Tibial nerve (tissue), 4 donors: ENCODE results near the gene ABHD15. TPM values are rescaled to one million over a fixed set of nuclear protein-coding genes. Genes with fewer than 3 reads are reported as not detected.

ENCODE experiments used
- DNase-seq, 2 donors: peaks; one replicate each; pipeline ENCODE4 v3.0.0-alpha.2; 2019; ENCODE audit warnings: low spot score in 2 of 2
- H3K27ac ChIP-seq, 4 donors: fragments of 200-600 bp; sonication (generic) in 3 of 4; one replicate each; pipeline ENCODE4 v1.5.1; 2017 to 2019; ENCODE audit warnings: mild to moderate bottlenecking in 1 of 4
- H3K27me3 ChIP-seq, 2 donors: fragments of 200-600 bp; sonication (generic) in 1 of 2; one replicate each; pipeline versions ENCODE4 v1.5.1 to v1.6.0; 2017 to 2019
- H3K36me3 ChIP-seq, 3 donors: fragments of 200-600 bp; sonication (generic); one replicate each; pipeline ENCODE4 v1.5.1; 2018 to 2019
- H3K4me1 ChIP-seq, 4 donors: fragments of 200-600 bp; sonication (generic) in 3 of 4; one replicate each; pipeline ENCODE4 v1.5.1; 2017 to 2019
- H3K4me3 ChIP-seq, 4 donors: fragments of 200-600 bp; sonication (generic) in 3 of 4; one replicate each; pipeline ENCODE4 v1.5.1; 2017 to 2019; ENCODE audit warnings: mild to moderate bottlenecking in 1 of 4, moderate library complexity in 1 of 4
- H3K9me3 ChIP-seq, 4 donors: fragments of 200-600 bp; sonication (generic) in 3 of 4; one replicate each; pipeline ENCODE4 v1.5.1; 2017 to 2019
- CTCF ChIP-seq, 5 experiments: fragments of 200-600 bp in 3 of 5; fragments of 450-650 bp in 2 of 5; sonication (generic) in 3 of 5; IDR thresholded peaks; one replicate each; pipeline ENCODE4 v1.5.1; 2016 to 2019; ENCODE audit warnings: antibody characterized with exemption in 5 of 5, mild to moderate bottlenecking in 3 of 5, moderate library complexity in 2 of 5
- EP300 ChIP-seq, 2 donors: sonication (generic); formaldehyde crosslinking; IDR thresholded peaks; one replicate each; pipeline ENCODE4 v1.6.1; 2017; ENCODE audit warnings: antibody characterized with exemption in 2 of 2, mild to moderate bottlenecking in 1 of 2
- POLR2A ChIP-seq, 2 donors: fragments of 450-650 bp; IDR thresholded peaks; one replicate each; pipeline ENCODE4 v1.6.1; 2017; ENCODE audit warnings: antibody characterized with exemption in 2 of 2, mild to moderate bottlenecking in 2 of 2, moderate library complexity in 2 of 2
- WGBS, 2 donors: methylation state at CpG; one replicate each; pipeline ENCODE4 v1.1.5; 2018; 5-methylcytosine and 5-hydroxymethylcytosine counted together
- total RNA-seq, 4 donors: library from RNA; depleted of rRNA; stranded (reverse); fragments of >200 nt; gene quantifications; one replicate each; pipeline ENCODE4 v1.1.0, GENCODE V29; 2016

ABHD15 gene
- total RNA-seq, 4 donors from 2014 or later = 25.7 to 32.7 (median 30.3) TPM

GRCh38 chr17:29611351-29612093 lies 44.7 kb upstream of the ABHD15 start:
- H3K4me1 ChIP-seq = peaks cover 0 to 36% (median 30%) of the 10 kb centered on the region in 4 donors
- DNase-seq = no peak
- 93 to 99% methylated on average over 11 of the region's 11 CpGs for WGBS, 2 donors
- no peak overlapping the region for H3K4me3 ChIP-seq
- H3K9me3 ChIP-seq = no peaks in the 10 kb centered on the region
- TF ChIP-seq EP300 (IDR thresholded peaks at IDR 0.05) = no peak
- TF ChIP-seq CTCF (IDR thresholded peaks at IDR 0.05) = no peak
- no peak for TF ChIP-seq POLR2A (IDR thresholded peaks at IDR 0.05)
- no peak overlapping the region for H3K27ac ChIP-seq
- no peaks in the 10 kb centered on the region for H3K27me3 ChIP-seq
- peaks cover 0 to 37% (median 0%) of the 10 kb centered on the region in 3 donors for H3K36me3 ChIP-seq

GRCh38 chr17:29610395-29610794 lies 43.6 kb upstream of the ABHD15 start:
- DNase-seq = no peak
- Histone ChIP-seq H3K27me3 (no peaks in the 10 kb centered on the region), H3K9me3 (no peaks in the 10 kb centered on the region), H3K4me3 (no peak overlapping the region), H3K4me1 (peaks cover 0 to 26% (median 22%) of the 10 kb centered on the region in 4 donors), H3K36me3 (peaks cover 0 to 37% (median 0%) of the 10 kb centered on the region in 3 donors), H3K27ac (no peak overlapping the region)
- TF ChIP-seq POLR2A (IDR thresholded peaks at IDR 0.05) (no peak), CTCF (IDR thresholded peaks at IDR 0.05) (no peak), EP300 (IDR thresholded peaks at IDR 0.05) (no peak)
- 63 to 82% methylated on average over 3 of the region's 3 CpGs for WGBS, 2 donors

- no peaks in the 10 kb centered on the region for H3K27me3 ChIP-seq
- H3K27ac ChIP-seq = no peak overlapping the region
- no peak for DNase-seq
- peaks cover 0 to 12% (median 8%) of the 10 kb centered on the region in 4 donors for H3K4me1 ChIP-seq
- no peaks in the 10 kb centered on the region for H3K9me3 ChIP-seq
- TF ChIP-seq POLR2A (IDR thresholded peaks at IDR 0.05) = no peak
- TF ChIP-seq EP300 (IDR thresholded peaks at IDR 0.05) = no peak
- no peak for TF ChIP-seq CTCF (IDR thresholded peaks at IDR 0.05)
- peaks cover 0 to 37% (median 0%) of the 10 kb centered on the region in 3 donors for H3K36me3 ChIP-seq
- 82 to 85% methylated on average over 6 to 15 of the region's 15 CpGs for WGBS, 2 donors
- H3K4me3 ChIP-seq = no peak overlapping the region
Measured at GRCh38 chr17:29608986-29609385, 42.1 kb upstream of the ABHD15 start.

DNA sequence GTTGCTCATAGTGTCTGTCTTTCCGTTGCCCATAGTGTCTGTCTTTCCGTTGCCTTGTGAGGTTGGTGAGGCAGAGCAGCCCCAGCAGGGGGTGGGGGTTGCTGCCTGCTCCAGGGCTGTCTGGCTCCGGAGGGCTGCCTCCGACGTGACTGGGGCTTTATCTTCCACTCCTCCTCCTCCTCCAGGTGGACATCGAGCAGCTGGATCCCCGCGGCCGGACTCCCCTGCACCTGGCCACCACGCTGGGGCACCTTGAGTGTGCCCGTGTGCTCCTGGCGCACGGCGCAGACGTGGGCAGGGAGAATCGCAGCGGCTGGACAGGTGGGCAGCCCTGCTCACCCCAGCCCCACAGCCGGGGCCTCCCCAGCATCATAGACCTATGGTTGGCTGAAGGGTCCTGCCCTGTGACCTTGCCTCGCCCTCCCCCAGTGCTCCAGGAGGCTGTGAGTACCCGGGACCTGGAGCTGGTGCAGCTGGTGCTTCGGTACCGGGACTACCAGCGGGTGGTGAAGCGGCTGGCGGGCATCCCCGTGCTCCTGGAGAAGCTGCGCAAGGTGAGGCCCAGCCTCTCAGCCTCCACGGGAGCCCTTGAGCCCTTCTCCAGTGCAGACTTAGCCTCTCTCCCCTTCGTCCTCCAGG lies 40.8 kb upstream of the ABHD15 start:
- TF ChIP-seq CTCF (IDR thresholded peaks at IDR 0.05) (no peak), POLR2A (IDR thresholded peaks at IDR 0.05) (no peak), EP300 (IDR thresholded peaks at IDR 0.05) (no peak)
- Histone ChIP-seq H3K4me1 (peaks cover 0 to 9% (median 0%) of the 10 kb centered on the region in 4 donors), H3K36me3 (peaks cover 0 to 34% (median 0%) of the 10 kb centered on the region in 3 donors), H3K27me3 (no peaks in the 10 kb centered on the region), H3K4me3 (no peak overlapping the region), H3K27ac (no peak overlapping the region), H3K9me3 (no peaks in the 10 kb centered on the region)
- WGBS, 2 donors = 91 to 93% methylated on average over 26 to 28 of the region's 29 CpGs
- DNase-seq = no peak

DNA sequence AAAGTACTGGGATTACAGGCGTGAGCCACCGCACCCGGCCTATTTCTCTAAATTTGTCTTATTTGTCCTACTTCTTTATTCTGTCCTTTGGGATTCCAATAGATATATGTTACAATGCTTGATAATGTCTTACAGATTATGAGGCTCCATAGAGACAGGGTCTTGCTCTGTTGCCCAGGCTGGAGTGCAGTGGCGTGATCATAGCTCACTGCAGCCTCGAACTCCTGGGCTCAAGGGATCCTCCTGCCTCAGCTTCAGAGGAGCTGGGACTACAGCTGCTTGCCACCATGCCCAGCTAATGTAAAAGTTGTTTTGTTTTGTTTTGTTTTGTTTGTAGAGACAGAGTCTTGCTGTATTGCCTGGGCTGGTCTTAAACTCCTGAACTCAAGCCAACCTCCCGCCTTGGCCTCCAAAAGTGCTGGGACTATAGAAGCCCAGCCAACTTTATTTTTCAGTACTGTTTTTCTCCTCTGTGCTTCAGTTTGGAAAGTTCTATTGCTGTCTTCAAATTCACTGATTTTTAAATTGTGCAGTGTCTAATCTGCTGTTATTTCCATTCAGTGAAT lies 36.4 kb upstream of the ABHD15 start:
- Histone ChIP-seq H3K27ac (peak overlapping the region in 1 of 4 donors; percentile 50), H3K27me3 (no peaks in the 10 kb centered on the region), H3K4me3 (no peak overlapping the region), H3K9me3 (no peaks in the 10 kb centered on the region), H3K4me1 (peaks cover 0 to 12% (median 0%) of the 10 kb centered on the region in 4 donors), H3K36me3 (peaks cover 0 to 7% (median 0%) of the 10 kb centered on the region in 3 donors)
- 77 to 85% methylated on average over 6 of the region's 6 CpGs for WGBS, 2 donors
- no peak for TF ChIP-seq POLR2A (IDR thresholded peaks at IDR 0.05)
- no peak for TF ChIP-seq CTCF (IDR thresholded peaks at IDR 0.05)
- TF ChIP-seq EP300 (IDR thresholded peaks at IDR 0.05) = no peak
- DNase-seq = no peak
